Nephron (organoid): ENCODE data around the gene HMX1.
A peak's percentile ranks its signal among the peaks of the same experiment; 100 is the strongest.

Experiments used
- H3K27ac Mint-ChIP-seq, 3 experiments: 2 replicates each; pipeline ENCODE4 v1.8.0; 2020; ENCODE audit warnings: mixed read lengths in 3 of 3, mild to moderate bottlenecking in 2 of 3, moderate library complexity in 1 of 3
- H3K27me3 Mint-ChIP-seq: 2 replicates; pipeline ENCODE4 v1.8.0; 2021; ENCODE audit warnings: low read depth, mild to moderate bottlenecking, moderate library complexity, mixed read lengths
- H3K36me3 Mint-ChIP-seq: 2 replicates; pipeline ENCODE4 v1.8.0; 2020; ENCODE audit warnings: low read depth, mixed read lengths
- H3K4me1 Mint-ChIP-seq: 2 replicates; pipeline ENCODE4 v1.8.0; 2020; ENCODE audit warnings: mixed read lengths
- H3K4me3 Mint-ChIP-seq, 3 experiments: 2 replicates each; pipeline ENCODE4 v1.8.0; 2020; ENCODE audit warnings: mild to moderate bottlenecking in 3 of 3, mixed read lengths in 3 of 3, moderate library complexity in 2 of 3
- H3K9me3 Mint-ChIP-seq: 2 replicates; pipeline ENCODE4 v1.8.0; 2020; ENCODE audit warnings: mixed read lengths
- TF ChIP-seq, protein P1 (sequence below), 3 experiments: fragments of 200-600 bp; sonication (generic); IDR thresholded peaks; one replicate each; pipeline ENCODE4 v1.5.0; 2021; ENCODE audit warnings: antibody characterized with exemption in 3 of 3; ENCODE audit not compliant: unreplicated experiment in 3 of 3

The HMX1 gene

DNA sequence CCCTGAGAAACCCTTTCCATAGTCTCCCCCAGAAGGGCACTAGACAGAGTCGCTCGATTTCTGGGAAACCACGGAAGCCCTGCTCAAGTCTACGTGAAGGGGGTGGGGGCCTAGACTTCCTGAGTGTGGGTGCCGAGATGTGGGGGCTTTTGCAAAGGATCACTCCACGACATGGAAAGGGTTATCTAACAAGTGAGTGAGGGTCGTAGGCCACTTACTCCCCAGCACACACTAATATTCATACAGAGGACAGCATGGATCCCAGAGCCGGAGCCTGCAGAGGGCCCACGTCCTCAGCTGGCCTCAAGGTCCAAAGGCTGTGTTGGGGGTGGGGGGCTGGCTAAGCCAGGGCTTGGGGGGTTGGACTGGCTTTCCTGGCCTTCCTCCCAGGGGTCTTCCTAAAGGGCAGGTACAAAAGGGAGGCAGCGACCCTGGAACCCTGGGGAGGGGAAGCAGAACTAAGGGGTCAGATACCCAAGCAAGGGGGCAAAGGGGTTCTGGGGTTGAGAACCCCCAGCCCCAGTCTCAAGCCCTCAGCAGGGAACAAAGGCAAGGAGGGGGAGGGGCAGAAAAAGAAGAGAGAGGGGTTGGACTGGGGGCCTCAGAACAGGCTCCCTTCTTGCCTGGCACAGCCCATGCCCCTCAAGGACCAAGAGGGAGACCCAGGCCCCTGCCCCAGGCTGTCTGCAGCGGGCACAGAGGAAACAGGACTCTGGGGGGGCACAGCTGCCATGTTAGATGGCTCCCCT, 1.6 kb downstream of the HMX1 start:
- H3K4me3 Mint-ChIP-seq = peak overlapping the region; percentile 51 to 71 (median 70)
- H3K9me3 Mint-ChIP-seq = no peaks in the 10 kb centered on the region
- H3K36me3 Mint-ChIP-seq = no peaks in the 10 kb centered on the region
- H3K4me1 Mint-ChIP-seq = peaks cover 5% of the 10 kb centered on the region
- TF ChIP-seq, protein P1, sequence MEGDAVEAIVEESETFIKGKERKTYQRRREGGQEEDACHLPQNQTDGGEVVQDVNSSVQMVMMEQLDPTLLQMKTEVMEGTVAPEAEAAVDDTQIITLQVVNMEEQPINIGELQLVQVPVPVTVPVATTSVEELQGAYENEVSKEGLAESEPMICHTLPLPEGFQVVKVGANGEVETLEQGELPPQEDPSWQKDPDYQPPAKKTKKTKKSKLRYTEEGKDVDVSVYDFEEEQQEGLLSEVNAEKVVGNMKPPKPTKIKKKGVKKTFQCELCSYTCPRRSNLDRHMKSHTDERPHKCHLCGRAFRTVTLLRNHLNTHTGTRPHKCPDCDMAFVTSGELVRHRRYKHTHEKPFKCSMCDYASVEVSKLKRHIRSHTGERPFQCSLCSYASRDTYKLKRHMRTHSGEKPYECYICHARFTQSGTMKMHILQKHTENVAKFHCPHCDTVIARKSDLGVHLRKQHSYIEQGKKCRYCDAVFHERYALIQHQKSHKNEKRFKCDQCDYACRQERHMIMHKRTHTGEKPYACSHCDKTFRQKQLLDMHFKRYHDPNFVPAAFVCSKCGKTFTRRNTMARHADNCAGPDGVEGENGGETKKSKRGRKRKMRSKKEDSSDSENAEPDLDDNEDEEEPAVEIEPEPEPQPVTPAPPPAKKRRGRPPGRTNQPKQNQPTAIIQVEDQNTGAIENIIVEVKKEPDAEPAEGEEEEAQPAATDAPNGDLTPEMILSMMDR (IDR thresholded peaks at IDR 0.05; ENCODE audit: unreplicated experiment in 3 of 3) = no peak
- H3K27me3 Mint-ChIP-seq = peaks cover 88% of the 10 kb centered on the region
- no peak overlapping the region for H3K27ac Mint-ChIP-seq

DNA sequence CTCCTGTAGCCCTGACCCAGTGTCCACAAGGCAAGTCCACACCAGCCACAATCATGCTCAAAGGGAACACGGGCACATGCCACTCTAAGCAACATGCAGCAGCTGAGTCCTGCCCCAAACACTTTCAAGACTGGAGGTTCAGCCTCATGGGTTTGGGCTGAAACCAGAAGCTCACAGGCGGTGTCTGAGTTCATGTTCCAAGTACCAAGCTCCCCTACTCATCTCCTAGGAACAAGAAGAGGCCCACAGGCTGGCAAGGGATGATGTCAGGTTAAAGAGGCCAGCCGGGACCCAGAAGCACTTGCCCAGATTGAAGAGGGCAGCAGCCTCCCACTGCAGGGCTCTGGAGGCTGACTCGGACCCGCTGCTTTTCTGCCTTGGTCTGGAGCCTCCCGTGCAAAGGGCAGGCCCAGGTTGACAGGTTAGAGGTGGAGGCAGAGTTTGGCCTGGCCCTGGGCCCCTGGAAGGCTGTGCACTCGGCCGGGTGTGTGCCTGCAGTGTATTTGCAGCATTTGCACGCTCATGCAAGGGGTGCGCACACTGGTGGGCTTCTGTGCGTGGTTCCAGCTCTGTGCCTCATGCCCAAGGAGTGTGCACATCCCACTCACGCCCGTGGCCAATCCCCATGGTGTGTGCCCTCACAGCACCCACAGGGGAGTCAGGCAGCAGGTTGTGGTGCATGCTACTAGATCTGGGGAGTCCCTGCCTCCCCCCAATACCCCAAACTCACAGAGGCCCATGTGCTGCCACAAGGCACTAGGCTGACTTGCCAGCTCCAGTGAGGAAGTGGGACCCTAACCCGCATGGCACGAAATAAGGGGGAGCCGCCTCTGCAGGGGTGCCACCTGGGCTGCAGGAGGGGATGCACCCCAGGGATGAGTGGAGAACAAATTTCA, 2.4 kb downstream of the HMX1 start:
- H3K27ac Mint-ChIP-seq = no peak overlapping the region
- TF ChIP-seq, protein P1 (IDR thresholded peaks at IDR 0.05; ENCODE audit: unreplicated experiment in 3 of 3) = no peak
- peak overlapping the region in 2 of 3 experiments; percentile 27 to 51 for H3K4me3 Mint-ChIP-seq
- peaks cover 5% of the 10 kb centered on the region for H3K4me1 Mint-ChIP-seq
- H3K27me3 Mint-ChIP-seq = peaks cover 88% of the 10 kb centered on the region
- H3K36me3 Mint-ChIP-seq = no peaks in the 10 kb centered on the region
- no peaks in the 10 kb centered on the region for H3K9me3 Mint-ChIP-seq

DNA sequence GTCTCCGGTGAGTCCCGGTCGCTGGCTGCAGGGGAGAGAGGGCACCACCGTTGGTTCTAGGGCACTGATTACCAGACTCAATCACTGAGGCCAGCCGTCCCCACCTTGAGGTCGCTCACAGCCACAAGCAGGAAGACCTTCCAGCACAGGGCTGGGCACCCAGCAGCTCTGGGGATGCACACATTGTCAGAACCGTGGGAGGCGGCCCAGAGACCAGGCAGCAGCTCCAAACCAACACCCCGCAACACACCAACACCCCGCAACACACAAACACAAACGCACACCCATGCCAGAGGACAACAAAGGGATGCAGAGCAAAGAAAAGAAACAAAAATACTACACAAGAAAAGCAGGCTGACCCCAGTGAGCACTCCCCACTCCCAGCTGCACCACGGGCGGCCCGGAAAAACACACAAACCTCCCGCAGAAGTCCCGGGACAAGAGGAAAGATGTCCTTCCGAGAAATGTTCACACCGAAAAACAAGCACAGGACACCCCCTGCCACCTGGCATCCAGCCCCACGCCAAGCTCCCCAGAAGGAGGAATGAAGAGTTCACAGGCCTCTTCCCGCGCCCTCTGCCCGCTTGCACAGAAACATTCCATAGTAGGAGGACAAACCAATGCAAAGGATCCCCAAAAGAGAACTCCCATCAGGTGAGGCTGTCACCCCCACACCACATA, 3.2 kb downstream of the HMX1 start:
- Mint-ChIP-seq H3K27ac (no peak overlapping the region), H3K9me3 (no peaks in the 10 kb centered on the region), H3K4me1 (peaks cover 5% of the 10 kb centered on the region), H3K36me3 (no peaks in the 10 kb centered on the region), H3K27me3 (peaks cover 88% of the 10 kb centered on the region), H3K4me3 (peak overlapping the region in 2 of 3 experiments; percentile 27 to 51)
- TF ChIP-seq, protein P1 (IDR thresholded peaks at IDR 0.05; ENCODE audit: unreplicated experiment in 3 of 3) = no peak

DNA sequence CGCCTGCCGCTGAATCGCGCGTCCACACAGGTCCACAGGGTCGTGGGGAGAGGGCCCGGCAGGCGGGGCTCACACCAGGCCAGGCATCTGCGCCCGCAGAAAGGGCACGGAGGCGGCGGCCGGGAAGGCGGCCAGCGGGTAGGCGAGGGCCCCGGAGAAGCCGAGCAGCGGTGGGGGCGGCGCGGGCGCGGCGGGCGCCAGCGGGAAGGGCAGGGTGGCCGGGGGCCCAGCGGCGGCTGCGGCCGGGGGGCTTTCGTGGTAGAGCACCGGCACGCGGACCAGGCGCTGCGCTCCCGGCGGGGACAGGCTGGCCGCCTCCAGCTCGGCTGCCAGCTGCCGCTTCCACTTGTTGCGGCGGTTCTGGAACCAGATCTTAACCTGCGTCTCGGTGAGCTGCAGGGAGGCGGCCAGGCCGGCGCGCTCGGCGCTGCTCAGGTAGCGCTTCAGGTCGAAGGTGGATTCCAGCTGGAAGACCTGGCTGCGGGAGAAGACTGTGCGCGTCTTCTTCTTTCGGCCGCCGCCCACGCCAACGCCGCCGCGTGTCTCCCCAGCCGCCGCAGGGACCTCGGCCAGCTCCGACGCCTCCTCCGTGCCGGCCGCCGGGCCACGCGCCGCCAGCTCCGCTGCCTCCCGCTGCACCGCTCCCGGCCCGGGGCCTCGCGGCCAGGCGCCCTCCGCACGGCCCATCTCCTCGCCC, 3.9 kb downstream of the HMX1 start:
- Mint-ChIP-seq H3K9me3 (no peaks in the 10 kb centered on the region), H3K4me3 (no peak overlapping the region), H3K36me3 (no peaks in the 10 kb centered on the region), H3K4me1 (peaks cover 5% of the 10 kb centered on the region), H3K27me3 (peaks cover 88% of the 10 kb centered on the region), H3K27ac (no peak overlapping the region)
- TF ChIP-seq, protein P1 (IDR thresholded peaks at IDR 0.05; ENCODE audit: unreplicated experiment in 3 of 3) = no peak

DNA sequence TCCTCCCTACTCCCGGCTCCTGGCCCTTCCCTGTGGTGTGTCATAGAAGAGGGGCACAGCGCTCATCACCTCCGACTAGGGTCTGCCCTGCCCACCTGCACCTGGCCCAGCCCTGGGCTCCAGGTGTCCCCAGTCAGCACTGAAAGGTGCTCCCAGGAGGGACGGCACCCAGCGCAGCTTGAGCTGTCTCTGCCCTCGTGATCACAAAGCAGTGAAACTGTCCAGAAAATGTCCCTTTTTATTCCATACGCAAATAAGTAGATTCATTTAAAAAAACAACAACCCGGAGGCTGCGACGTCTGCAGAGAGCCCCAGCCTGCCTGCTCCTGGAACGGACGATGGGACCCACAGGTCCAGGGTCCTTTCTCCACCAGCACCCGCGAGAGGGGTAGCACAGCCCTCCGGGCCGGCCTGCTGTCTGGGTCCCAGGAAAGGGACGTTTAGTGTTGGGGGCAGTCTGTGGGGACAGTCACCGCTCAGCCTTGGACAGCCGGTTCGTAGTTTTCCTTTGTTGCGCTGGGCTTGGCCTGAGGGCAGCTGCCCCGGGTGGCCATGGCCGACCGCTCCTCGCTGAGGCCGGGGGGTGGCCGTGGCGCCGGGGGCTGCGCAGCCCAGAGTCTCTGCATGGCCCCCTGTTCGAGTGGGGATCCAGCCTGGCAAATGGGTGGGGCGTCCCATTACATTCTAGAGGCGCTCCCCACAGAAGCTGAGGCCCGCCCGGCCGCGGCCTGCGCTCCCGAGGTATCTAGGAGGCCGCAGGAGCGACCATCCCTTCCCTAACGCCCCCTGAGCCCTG, 4.6 kb downstream of the HMX1 start:
- H3K4me3 Mint-ChIP-seq = no peak overlapping the region
- TF ChIP-seq, protein P1 (IDR thresholded peaks at IDR 0.05; ENCODE audit: unreplicated experiment in 3 of 3) = no peak
- peaks cover 88% of the 10 kb centered on the region for H3K27me3 Mint-ChIP-seq
- H3K4me1 Mint-ChIP-seq = peaks cover 2% of the 10 kb centered on the region
- no peak overlapping the region for H3K27ac Mint-ChIP-seq
- H3K9me3 Mint-ChIP-seq = no peaks in the 10 kb centered on the region
- H3K36me3 Mint-ChIP-seq = no peaks in the 10 kb centered on the region
